ENCODE results near the gene REPS1. TPM values are rescaled to one million over a fixed set of nuclear protein-coding genes. Genes with fewer than 3 reads are reported as not detected.

Gene REPS1
- total RNA-seq, 2 donors from 2014 or later = 38.6 to 97.1 TPM

DNA sequence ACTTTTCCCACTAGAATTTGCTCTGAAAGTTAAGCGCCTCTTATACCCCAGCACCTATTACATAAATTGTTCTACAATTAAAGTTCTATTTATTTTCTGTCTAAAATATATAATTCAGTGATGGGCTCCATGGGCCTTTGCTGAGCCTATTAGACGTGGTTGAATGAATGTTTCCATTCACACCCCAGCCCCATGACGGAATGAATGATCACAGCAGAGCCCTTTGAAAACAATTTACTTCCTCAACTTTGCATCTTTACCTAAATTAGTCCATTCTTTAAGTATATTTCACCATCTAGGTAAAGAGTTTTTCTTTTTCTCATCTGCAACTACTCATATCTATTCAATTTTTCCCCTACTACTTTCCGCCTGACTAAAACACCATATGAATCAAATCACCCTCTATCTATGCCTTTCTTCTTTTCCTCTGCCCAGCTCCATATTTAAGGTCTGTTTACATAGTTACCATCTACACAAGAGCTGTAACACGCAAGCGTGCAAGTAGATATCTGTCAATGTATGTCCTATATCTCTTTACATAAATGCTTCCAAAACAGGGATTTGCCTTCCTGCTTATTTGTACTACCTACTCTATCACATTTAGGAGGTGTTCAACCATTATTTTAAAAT lies 122.5 kb downstream of the REPS1 start:
- intact Hi-C loops (cut with DNase I) = no loop called here
- Histone ChIP-seq H3K27me3 (replicated peaks; ENCODE audit: insufficient read depth) (no peaks in the 10 kb centered on the region), H3K36me3 (no peaks in the 10 kb centered on the region), H3K27ac (no peak overlapping the region), H3K4me3 (no peak overlapping the region), H3K4me1 (replicated peaks) (no peaks in the 10 kb centered on the region), H3K9me3 (no peaks in the 10 kb centered on the region)
- TF ChIP-seq POLR2A (IDR thresholded peaks at IDR 0.05) (no peak), POLR2AphosphoS5 (IDR thresholded peaks at IDR 0.05) (no peak)
- TF ChIP-seq, protein P1, sequence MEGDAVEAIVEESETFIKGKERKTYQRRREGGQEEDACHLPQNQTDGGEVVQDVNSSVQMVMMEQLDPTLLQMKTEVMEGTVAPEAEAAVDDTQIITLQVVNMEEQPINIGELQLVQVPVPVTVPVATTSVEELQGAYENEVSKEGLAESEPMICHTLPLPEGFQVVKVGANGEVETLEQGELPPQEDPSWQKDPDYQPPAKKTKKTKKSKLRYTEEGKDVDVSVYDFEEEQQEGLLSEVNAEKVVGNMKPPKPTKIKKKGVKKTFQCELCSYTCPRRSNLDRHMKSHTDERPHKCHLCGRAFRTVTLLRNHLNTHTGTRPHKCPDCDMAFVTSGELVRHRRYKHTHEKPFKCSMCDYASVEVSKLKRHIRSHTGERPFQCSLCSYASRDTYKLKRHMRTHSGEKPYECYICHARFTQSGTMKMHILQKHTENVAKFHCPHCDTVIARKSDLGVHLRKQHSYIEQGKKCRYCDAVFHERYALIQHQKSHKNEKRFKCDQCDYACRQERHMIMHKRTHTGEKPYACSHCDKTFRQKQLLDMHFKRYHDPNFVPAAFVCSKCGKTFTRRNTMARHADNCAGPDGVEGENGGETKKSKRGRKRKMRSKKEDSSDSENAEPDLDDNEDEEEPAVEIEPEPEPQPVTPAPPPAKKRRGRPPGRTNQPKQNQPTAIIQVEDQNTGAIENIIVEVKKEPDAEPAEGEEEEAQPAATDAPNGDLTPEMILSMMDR (IDR thresholded peaks at IDR 0.05) = no peak
- WGBS = 91% methylated on average over 6 of the region's 6 CpGs
- DNase-seq (ENCODE audit: low spot score) = no peak

DNA sequence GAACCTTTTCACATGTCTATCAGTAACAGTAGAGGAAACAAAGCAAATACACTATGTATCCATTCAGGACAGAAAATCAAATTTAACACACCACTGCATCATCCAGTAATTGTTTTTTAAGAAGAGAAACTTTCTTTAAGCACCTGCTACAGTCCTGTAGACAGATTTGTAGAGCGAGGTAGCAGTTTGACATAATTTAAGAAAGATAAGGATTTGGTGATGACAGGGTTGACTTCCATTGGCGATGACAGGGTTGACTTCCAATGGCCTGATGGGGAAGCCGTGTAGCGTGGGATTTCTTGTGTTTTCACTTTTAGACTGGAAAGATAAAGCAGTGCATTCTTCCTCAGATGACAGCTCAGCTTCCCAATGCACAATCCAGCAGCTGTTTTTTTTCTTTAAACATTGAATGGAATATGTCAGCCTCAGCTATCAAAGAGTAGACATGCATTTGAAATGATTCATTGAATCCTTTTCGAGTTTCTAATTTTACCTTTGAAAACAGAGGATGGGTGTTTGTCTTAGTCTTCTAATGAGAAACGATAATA lies 123.6 kb downstream of the REPS1 start:
- no peaks in the 10 kb centered on the region for H3K9me3 ChIP-seq
- no peak for DNase-seq (ENCODE audit: low spot score)
- H3K27ac ChIP-seq = no peak overlapping the region
- intact Hi-C loops (cut with DNase I) = no loop called here
- no peaks in the 10 kb centered on the region for H3K4me1 ChIP-seq (replicated peaks)
- TF ChIP-seq POLR2AphosphoS5 (IDR thresholded peaks at IDR 0.05) = no peak
- TF ChIP-seq POLR2A (IDR thresholded peaks at IDR 0.05) = no peak
- TF ChIP-seq, protein P1 (IDR thresholded peaks at IDR 0.05) = no peak
- no peaks in the 10 kb centered on the region for H3K36me3 ChIP-seq
- 87% methylated on average over 6 of the region's 6 CpGs for WGBS
- H3K4me3 ChIP-seq = no peak overlapping the region
- H3K27me3 ChIP-seq (replicated peaks; ENCODE audit: insufficient read depth) = no peaks in the 10 kb centered on the region

DNA sequence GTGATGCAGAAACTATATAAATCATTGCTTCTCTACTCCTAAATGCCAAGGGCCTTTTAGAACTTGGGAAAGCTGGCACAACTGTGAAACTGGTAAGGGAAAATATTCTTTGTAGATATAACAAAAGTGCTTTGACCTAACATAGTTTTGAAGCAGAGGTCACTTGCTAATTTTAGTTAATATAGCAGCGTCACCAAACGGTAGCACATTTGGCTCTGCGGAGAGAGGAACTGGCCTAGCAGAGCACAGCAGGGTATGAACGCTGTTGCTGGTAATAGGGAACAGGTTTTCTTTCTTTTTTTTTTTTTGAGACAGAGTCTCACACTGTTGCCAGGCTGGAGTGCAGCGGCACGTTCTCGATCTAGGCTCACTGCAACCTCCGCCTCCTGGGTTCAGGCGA lies 124.7 kb downstream of the REPS1 start:
- 66% methylated on average over 9 of the region's 9 CpGs for WGBS
- Histone ChIP-seq H3K4me1 (replicated peaks) (no peaks in the 10 kb centered on the region), H3K9me3 (no peaks in the 10 kb centered on the region), H3K27ac (no peak overlapping the region), H3K27me3 (replicated peaks; ENCODE audit: insufficient read depth) (no peaks in the 10 kb centered on the region), H3K36me3 (no peaks in the 10 kb centered on the region), H3K4me3 (no peak overlapping the region)
- no peak for DNase-seq (ENCODE audit: low spot score)
- TF ChIP-seq POLR2AphosphoS5 (IDR thresholded peaks at IDR 0.05) (no peak), POLR2A (IDR thresholded peaks at IDR 0.05) (no peak)
- intact Hi-C loops (cut with DNase I) = no loop called here

DNA sequence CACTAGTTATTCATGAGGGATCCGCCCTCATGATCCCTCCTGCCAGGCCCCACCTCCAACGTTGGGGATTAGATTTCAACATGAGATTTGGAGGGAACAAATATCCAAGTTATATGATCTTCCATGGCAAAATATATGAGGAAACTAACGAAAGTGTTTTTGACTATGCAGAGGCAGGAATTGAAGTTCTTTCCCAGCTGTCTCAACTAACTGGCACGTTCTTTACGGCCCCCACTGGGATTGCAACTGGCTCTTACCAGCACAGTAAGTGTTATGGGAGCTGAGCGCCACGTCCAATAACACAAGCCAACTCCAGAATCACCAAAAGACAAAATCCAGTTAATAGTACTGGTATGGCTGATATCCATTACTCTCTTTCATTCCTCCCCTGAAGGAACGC lies 125.6 kb downstream of the REPS1 start:
- Histone ChIP-seq H3K27me3 (replicated peaks; ENCODE audit: insufficient read depth) (no peaks in the 10 kb centered on the region), H3K4me3 (no peak overlapping the region), H3K27ac (no peak overlapping the region), H3K36me3 (no peaks in the 10 kb centered on the region), H3K9me3 (no peaks in the 10 kb centered on the region), H3K4me1 (replicated peaks) (no peaks in the 10 kb centered on the region)
- TF ChIP-seq, protein P1 (IDR thresholded peaks at IDR 0.05) = no peak
- TF ChIP-seq POLR2A (IDR thresholded peaks at IDR 0.05) (no peak), POLR2AphosphoS5 (IDR thresholded peaks at IDR 0.05) (no peak)
- intact Hi-C loops (cut with DNase I) = no loop called here
- no peak for DNase-seq (ENCODE audit: low spot score)
- WGBS = 67% methylated on average over 8 of the region's 8 CpGs

DNA sequence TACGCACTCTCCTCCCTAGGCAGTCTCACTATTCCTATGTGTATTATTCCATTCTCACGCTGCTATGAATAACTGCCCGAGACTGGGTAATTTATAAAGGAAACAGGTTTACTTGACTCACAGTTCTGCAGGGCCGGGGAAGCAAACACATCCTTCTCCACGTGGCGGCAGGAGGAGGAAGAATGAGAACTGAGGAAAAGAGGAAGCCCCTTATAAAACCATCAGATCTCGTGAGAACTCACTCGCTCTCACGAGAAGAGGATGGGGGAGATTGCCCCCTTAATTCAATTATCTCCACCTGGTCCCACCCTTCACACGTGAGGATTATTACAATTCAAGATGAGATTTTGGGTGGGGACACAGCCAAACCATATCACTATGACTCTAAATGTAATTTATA lies 130.3 kb downstream of the REPS1 start:
- H3K4me3 ChIP-seq = no peak overlapping the region
- no peak overlapping the region for H3K27ac ChIP-seq
- intact Hi-C loops (cut with DNase I) = no loop called here
- H3K9me3 ChIP-seq = no peaks in the 10 kb centered on the region
- no peaks in the 10 kb centered on the region for H3K27me3 ChIP-seq (replicated peaks; ENCODE audit: insufficient read depth)
- 70% methylated on average over 10 of the region's 10 CpGs for WGBS
- H3K4me1 ChIP-seq (replicated peaks) = no peaks in the 10 kb centered on the region
- TF ChIP-seq POLR2AphosphoS5 (IDR thresholded peaks at IDR 0.05) (no peak), POLR2A (IDR thresholded peaks at IDR 0.05) (no peak)
- H3K36me3 ChIP-seq = no peaks in the 10 kb centered on the region
- no peak for DNase-seq (ENCODE audit: low spot score)

DNA sequence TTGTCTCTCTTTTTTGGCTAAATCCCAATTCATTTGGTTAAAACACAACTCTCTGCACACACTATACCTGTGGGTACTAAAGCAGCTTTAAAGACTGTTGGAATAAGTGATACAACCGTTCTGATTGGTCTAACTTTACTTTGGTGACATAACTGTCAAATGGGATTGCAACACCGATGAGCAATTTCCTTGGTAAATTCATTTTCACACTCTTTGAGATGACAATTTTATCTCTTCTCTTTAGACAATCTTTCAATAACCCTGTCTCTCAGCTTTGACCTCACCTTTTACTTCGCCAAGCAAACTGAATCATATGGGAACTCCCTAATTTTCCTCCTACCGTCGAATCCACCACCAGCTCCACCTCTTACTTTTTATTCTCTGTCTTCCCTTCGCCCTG lies 131.4 kb downstream of the REPS1 start:
- H3K27ac ChIP-seq = no peak overlapping the region
- H3K27me3 ChIP-seq (replicated peaks; ENCODE audit: insufficient read depth) = no peaks in the 10 kb centered on the region
- WGBS = 75% methylated on average over 6 of the region's 6 CpGs
- intact Hi-C loops (cut with DNase I) = no loop called here
- DNase-seq (ENCODE audit: low spot score) = no peak
- no peak overlapping the region for H3K4me3 ChIP-seq
- H3K9me3 ChIP-seq = no peaks in the 10 kb centered on the region
- no peaks in the 10 kb centered on the region for H3K4me1 ChIP-seq (replicated peaks)
- TF ChIP-seq, protein P1 (IDR thresholded peaks at IDR 0.05) = no peak
- TF ChIP-seq POLR2AphosphoS5 (IDR thresholded peaks at IDR 0.05) (no peak), POLR2A (IDR thresholded peaks at IDR 0.05) (no peak)
- no peaks in the 10 kb centered on the region for H3K36me3 ChIP-seq

All from prostate gland (tissue), 2 donors.